Neural cell (in vitro differentiated cells): Measurements from ENCODE around the gene GINS1.

Source experiments
- CTCF ChIP-seq: fragments of 450-650 bp; IDR thresholded peaks from 2 replicates; pipeline ENCODE4 v1.5.1; 2014; ENCODE audit warnings: antibody characterized with exemption, mild to moderate bottlenecking, moderate library complexity; ENCODE audit not compliant: poor library complexity, severe bottlenecking
- EP300 ChIP-seq: fragments of 450-650 bp; conservative IDR thresholded peaks from 2 replicates; pipeline ENCODE4 v1.6.1; 2014; ENCODE audit warnings: antibody characterized with exemption, mild to moderate bottlenecking, moderate library complexity; ENCODE audit not compliant: poor library complexity, severe bottlenecking
- EZH2 ChIP-seq: fragments of 200-600, 300-800 bp; shearing (Covaris generic), sonication (generic); IDR thresholded peaks from 2 replicates; pipeline ENCODE4 v1.6.1; 2014; ENCODE audit warnings: antibody characterized with exemption, low read length, borderline replicate concordance, mild to moderate bottlenecking; ENCODE audit not compliant: insufficient read depth, poor library complexity, severe bottlenecking
- MXI1 ChIP-seq: fragments of 450-650 bp; conservative IDR thresholded peaks from 2 replicates; pipeline ENCODE4 v1.6.1; 2014; ENCODE audit warnings: antibody characterized with exemption, mild to moderate bottlenecking; ENCODE audit not compliant: poor library complexity, severe bottlenecking
- POLR2AphosphoS5 ChIP-seq: IDR thresholded peaks from 2 replicates; pipeline ENCODE4 v1.6.1; 2012
- RAD21 ChIP-seq: fragments of 450-650 bp; conservative IDR thresholded peaks from 2 replicates; pipeline ENCODE4 v1.6.1; 2014; ENCODE audit warnings: antibody characterized with exemption, mild to moderate bottlenecking, moderate library complexity
- REST ChIP-seq: IDR thresholded peaks from 2 replicates; pipeline ENCODE4 v1.6.1; 2012; ENCODE audit warnings: borderline replicate concordance
- TAF1 ChIP-seq: IDR thresholded peaks from 2 replicates; pipeline ENCODE4 v1.6.1; 2012; ENCODE audit warnings: low read depth

GRCh38 chr20:25380945-25381614, 26.4 kb upstream of the GINS1 start:
- no peak for TF ChIP-seq CTCF
- TF ChIP-seq EZH2 = no peak
- no peak for TF ChIP-seq POLR2AphosphoS5
- TF ChIP-seq EP300 = no peak
- TF ChIP-seq RAD21 = no peak
- no peak for TF ChIP-seq REST
- TF ChIP-seq TAF1 = no peak
- TF ChIP-seq MXI1 = no peak
